Panc1 (cell line): Measurements from ENCODE around the gene FHIT. TPM values are rescaled to one million over a fixed set of nuclear protein-coding genes. Genes with fewer than 3 reads are reported as not detected.

ENCODE experiments used
- ATAC-seq: fragments of 200-7000 bp; cut with Tn5 transposase; 2 replicates; pipeline ENCODE4 v1.9.1; 2020; ENCODE audit warnings: mild to moderate bottlenecking, moderate library complexity
- BruUV-seq: library from RNA; stranded (reverse); fragments of 400-500 nt; replicated peaks from 2 replicates; lab custom pipeline; 2021; lab: Mats Ljungman, UMichigan
- CTCF ChIA-PET: fragments of 300-600 bp; sonication (Branson Sonifier 250); formaldehyde crosslinking; loops from one replicate; lab custom pipeline; 2022; ENCODE audit warnings: antibody characterized with exemption; lab: Charles Lee
- POLR2A ChIA-PET: fragments of 300-600 bp; sonication (Branson Sonifier 250); formaldehyde crosslinking; loops from one replicate; lab custom pipeline; 2022; ENCODE audit warnings: antibody characterized with exemption; lab: Charles Lee
- DNase-seq: peaks from one replicate; pipeline ENCODE4 v3.0.0-alpha.2; 2010; ENCODE audit warnings: low read depth, low spot score
- H3K27ac ChIP-seq: 2 replicates; pipeline ENCODE4 v1.5.1; 2011; ENCODE audit warnings: mild to moderate bottlenecking, low read length, inconsistent platforms
- H3K27me3 ChIP-seq: fragments of 200-500 bp; sonication (Bioruptor generic); 2 replicates; pipeline ENCODE4 v1.6.0; 2014; ENCODE audit warnings: low read length, inconsistent platforms; ENCODE audit not compliant: control insufficient read depth, insufficient read depth
- H3K36me3 ChIP-seq: fragments of 200-500 bp; sonication (Bioruptor generic); 2 replicates; pipeline ENCODE4 v1.5.1; 2014; ENCODE audit warnings: inconsistent platforms, mild to moderate bottlenecking, low read length, moderate library complexity; ENCODE audit not compliant: control insufficient read depth, insufficient read depth
- H3K4me1 ChIP-seq: 2 replicates; pipeline ENCODE4 v1.5.1; 2011; ENCODE audit warnings: inconsistent platforms, mild to moderate bottlenecking, low read length, moderate library complexity; ENCODE audit not compliant: control insufficient read depth, insufficient read depth
- H3K4me3 ChIP-seq, 2 experiments: 2 replicates each; pipeline ENCODE4 v1.5.1; 2011 to 2012; ENCODE audit warnings: low read depth in 2 of 2, low read length in 2 of 2, mild to moderate bottlenecking in 2 of 2, inconsistent platforms in 1 of 2, moderate library complexity in 1 of 2
- H3K9me3 ChIP-seq: fragments of 200-500 bp; sonication (Bioruptor generic); 2 replicates; pipeline ENCODE4 v1.5.1; 2014; ENCODE audit warnings: low read depth, mild to moderate bottlenecking, inconsistent platforms, low read length, moderate library complexity; ENCODE audit not compliant: control insufficient read depth, insufficient read depth
- CTCF ChIP-seq: fragments of 450-650 bp; IDR thresholded peaks from 2 replicates; pipeline ENCODE4 v1.5.1; 2017; ENCODE audit warnings: mild to moderate bottlenecking
- POLR2AphosphoS5 ChIP-seq: IDR thresholded peaks from 2 replicates; pipeline ENCODE4 v1.6.1; 2012; ENCODE audit warnings: mild to moderate bottlenecking, low read depth, low read length, moderate library complexity
- REST ChIP-seq, 2 experiments: IDR thresholded peaks; 2 replicates each; pipeline ENCODE4 v1.6.1; 2011 to 2012; ENCODE audit warnings: low read depth in 2 of 2, control low read depth in 1 of 2, low read length in 1 of 2, mild to moderate bottlenecking in 1 of 2, moderate library complexity in 1 of 2; ENCODE audit not compliant: insufficient read depth in 1 of 2
- SIN3A ChIP-seq: IDR thresholded peaks from 2 replicates; pipeline ENCODE4 v1.6.1; 2012; ENCODE audit warnings: low read depth, mild to moderate bottlenecking, low read length, moderate library complexity, borderline replicate concordance; ENCODE audit not compliant: insufficient read depth
- TCF7L2 ChIP-seq: IDR thresholded peaks from 2 replicates; pipeline ENCODE4 v1.6.1; 2011; ENCODE audit warnings: mild to moderate bottlenecking, low read depth, low read length, inconsistent platforms
- in situ Hi-C: cut with HindIII; loops from 2 replicates; pipeline ENCODE4 v1.10.0; 2016; ENCODE audit warnings: low sequenced_read_pairs, low pct_unique_long_range_greater_than_20kb
- intact Hi-C: fragments of 100-400 bp; cut with micrococcal nuclease; formaldehyde crosslinking; loops from one replicate; pipeline ENCODE4 v1.10.0; 2022; ENCODE audit not compliant: unreplicated experiment
- total RNA-seq: library from RNA; stranded (reverse); gene quantifications from one replicate; pipeline ENCODE4 v1.2.1, GENCODE V29; 2021; ENCODE audit not compliant: unreplicated experiment

The FHIT gene
- total RNA-seq, 1 experiment from 2014 or later = 2.2 TPM

GRCh38 chr3:59953104-59953503 is 1298.1 kb downstream of the FHIT start:
- POLR2A ChIA-PET = no interaction called here
- intact Hi-C loops = no loop called here
- Histone ChIP-seq H3K27me3 (no peaks in the 10 kb centered on the region), H3K27ac (no peak overlapping the region), H3K4me3 (no peak overlapping the region), H3K4me1 (no peaks in the 10 kb centered on the region), H3K9me3 (no peaks in the 10 kb centered on the region), H3K36me3 (no peaks in the 10 kb centered on the region)
- ATAC-seq = no peak
- TF ChIP-seq CTCF (no peak), REST (IDR thresholded peaks at IDR 0.05; ENCODE audit: insufficient read depth in 1 of 2, low read depth in 2 of 2, low read length in 1 of 2) (no peak), POLR2AphosphoS5 (no peak), TCF7L2 (no peak), SIN3A (no peak)
- no TSS peak for BruUV-seq
- no peak for DNase-seq
- in situ Hi-C loops = no loop called here
- CTCF ChIA-PET = no interaction called here

GRCh38 chr3:59949311-59949710 is 1301.9 kb downstream of the FHIT start:
- CTCF ChIA-PET = no interaction called here
- no peaks in the 10 kb centered on the region for H3K4me1 ChIP-seq
- no TSS peak for BruUV-seq
- no peaks in the 10 kb centered on the region for H3K36me3 ChIP-seq
- POLR2A ChIA-PET = no interaction called here
- ATAC-seq (no peak), DNase-seq (no peak)
- H3K27me3 ChIP-seq = no peaks in the 10 kb centered on the region
- in situ Hi-C loops = no loop called here
- TF ChIP-seq CTCF (no peak), POLR2AphosphoS5 (no peak), SIN3A (no peak), TCF7L2 (no peak), REST (IDR thresholded peaks at IDR 0.05; ENCODE audit: insufficient read depth in 1 of 2, low read depth in 2 of 2, low read length in 1 of 2) (no peak)
- intact Hi-C loops = no loop called here
- no peaks in the 10 kb centered on the region for H3K9me3 ChIP-seq
- H3K27ac ChIP-seq = no peak overlapping the region
- no peak overlapping the region for H3K4me3 ChIP-seq
